NCI-H1930 (cell line): ENCODE measurements around the gene AGRP.

Experiments used
- DNase-seq, 2 experiments: peaks; one replicate each; lab custom pipeline; 2025; lab: John Stamatoyannopoulos, UW

Gene AGRP

GRCh38 chr16:67463059-67463458, 20.3 kb downstream of the AGRP start:
- DNase-seq = no peak

- DNase-seq = no peak
These were observed 21.1 kb downstream of the AGRP start for GRCh38 chr16:67462279-67462655.

DNA sequence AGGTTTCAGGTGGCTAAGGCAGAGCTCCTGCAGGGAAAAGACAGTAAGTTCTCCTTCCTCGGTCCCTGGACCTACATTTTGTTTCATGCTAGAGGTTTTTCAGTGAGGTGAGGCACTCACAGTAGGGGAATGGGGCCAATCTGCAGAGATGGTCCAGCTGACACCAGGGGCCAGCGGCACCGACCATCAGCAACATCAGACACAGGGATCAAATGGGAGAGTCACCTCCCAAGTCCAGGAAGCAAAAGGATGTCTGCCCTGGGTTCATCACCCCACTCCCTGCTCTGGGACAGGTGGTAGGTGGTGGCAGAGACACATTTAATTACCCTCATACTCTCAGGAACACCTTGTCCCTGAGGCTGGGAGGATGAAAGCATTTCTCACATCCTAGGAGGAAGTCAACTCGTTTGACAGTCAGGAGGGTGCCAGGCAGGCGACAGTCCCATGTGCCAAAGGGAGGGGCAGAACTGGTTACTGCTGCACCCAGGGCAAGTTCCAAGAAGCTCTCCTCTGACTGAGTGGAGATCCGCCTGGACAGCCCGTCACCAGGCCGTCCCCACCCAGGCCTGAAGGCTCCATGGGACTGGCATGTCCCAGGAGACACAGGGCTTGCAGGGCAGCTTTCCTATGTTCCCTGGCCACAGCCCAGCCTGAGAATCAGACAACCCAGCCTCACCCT, 21.6 kb downstream of the AGRP start:
- no peak for DNase-seq

DNA sequence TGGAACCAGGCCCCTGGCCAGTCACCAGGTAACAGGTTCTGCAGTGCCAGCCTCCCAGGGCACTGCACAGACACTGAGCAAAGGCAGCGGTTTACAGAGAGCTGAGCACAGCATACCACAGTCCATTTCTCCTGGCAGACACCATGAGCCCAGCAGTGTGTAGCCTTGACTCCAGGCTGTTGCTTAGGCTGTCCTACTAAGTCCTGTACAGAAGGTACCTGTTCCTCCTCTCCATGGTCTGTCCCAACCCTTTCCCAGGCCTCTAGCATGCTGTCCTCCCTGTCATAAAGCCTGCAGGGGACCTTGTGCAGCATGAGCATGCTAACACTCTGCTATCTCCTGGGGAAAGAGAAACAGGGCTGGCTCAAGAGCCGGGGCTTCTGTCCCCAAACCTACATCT, 22.4 kb downstream of the AGRP start:
- no peak for DNase-seq

GRCh38 chr16:67460168-67460567, 23.2 kb downstream of the AGRP start:
- no peak for DNase-seq

GRCh38 chr16:67459861-67460150, 23.5 kb downstream of the AGRP start:
- DNase-seq = no peak

GRCh38 chr16:67459066-67459860, 24.1 kb downstream of the AGRP start:
- no peak for DNase-seq

DNA sequence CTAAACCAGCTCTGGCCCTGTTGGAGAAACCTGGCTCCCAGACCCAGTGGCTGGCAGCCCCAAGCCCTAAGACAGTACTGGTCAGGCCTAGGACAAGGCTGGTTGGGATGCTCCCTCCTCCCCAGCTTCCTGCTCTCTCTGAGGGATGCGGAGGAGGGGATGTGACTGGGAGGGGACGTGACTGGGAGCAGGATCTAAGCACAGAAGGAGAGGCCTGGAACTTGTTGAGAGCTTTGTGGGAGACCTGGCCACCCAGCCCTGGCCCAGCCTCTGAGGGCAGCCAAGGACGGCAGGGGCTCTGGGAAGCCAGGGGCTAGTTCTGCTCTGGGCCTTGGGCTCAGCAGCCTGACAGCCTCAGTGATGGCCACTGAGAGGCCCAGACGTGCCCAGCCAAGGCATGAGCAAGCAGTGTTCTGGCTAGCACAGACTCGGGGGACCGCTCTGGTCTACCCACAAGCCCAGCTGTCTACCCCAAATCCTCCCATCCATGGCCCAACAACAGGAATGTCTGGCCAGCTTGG, 25.2 kb downstream of the AGRP start:
- DNase-seq = no peak

GRCh38 chr16:67457611-67458010, 25.7 kb downstream of the AGRP start:
- no peak for DNase-seq

GRCh38 chr16:67456391-67457081, 26.8 kb downstream of the AGRP start:
- DNase-seq = no peak

GRCh38 chr16:67454852-67455251, 28.5 kb downstream of the AGRP start:
- DNase-seq = no peak

DNA sequence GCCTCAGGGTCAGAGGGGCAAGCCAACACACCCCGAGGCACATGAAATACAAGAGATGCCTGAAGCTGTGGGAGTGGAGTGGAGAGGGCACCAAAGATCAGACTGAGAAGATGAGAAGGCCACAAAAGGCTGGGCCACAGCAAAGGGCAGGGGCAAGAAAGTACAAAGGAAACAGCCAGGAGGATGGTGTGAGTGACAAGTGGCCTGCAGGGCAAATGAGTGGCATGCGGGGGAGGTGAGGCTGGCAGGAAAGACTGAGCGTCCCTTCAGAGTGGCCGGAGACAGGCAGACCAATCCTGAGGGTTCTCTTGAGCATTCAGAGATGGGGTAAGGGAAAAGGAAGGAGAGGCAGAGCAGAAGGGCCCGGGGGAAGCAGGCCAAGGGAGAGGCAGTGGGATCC, 29.2 kb downstream of the AGRP start:
- DNase-seq = no peak

DNA sequence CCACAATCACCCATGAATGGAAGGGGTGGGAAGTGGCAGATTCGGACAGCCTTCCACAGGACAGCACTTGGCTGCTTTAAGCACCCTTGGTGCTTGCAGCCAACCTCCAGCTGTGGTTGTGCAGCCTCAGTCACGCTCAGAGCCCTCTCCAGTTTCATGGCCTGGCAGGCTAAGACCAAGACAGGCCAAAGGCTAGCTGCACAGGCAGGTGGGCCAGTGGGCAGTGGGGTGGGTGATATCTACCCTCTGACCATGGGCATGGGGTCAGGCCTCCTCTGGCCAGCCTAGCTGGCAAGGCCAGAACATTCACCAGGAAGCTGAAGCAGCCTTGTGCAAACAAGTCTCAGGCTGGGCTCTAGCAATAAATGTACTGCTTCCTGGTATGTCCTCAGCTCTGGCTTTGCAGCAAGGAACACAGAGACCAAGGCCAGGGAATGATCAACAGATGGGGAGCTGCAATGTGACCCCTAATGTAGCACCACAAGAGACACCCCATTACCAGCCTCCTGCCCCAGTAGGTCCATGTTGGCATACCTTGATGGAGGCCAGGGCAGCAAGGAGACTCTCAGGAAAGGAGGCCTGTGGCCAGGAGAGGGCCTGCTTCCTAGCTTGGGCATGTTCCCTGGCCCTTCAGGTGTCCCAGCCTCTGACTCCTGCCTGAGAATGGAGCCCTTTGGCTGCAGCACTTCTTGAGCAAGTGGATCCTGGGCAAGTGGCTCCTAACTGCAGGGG, 31.5 kb downstream of the AGRP start:
- no peak for DNase-seq

GRCh38 chr16:67451061-67451703, 32.2 kb downstream of the AGRP start:
- DNase-seq = no peak

DNA sequence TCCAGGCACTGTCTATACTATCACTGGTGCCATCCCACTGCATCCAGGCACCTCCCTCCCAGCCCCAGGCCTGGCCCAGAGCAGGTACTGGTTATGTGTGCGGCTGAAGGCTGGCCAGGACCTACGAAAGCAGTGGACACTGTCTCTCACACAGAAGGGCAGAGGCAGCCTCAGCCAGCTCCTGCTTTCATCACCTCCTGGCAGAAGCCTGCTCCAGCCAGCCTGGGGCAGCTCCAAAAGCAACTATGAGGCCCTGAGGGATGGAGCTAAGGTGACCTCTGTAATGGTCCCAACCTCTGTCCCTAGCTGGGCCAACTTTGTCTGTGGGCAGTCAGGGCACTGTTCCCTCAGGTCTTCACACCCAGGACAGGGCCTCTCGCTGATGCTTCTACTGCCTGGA, 33.6 kb downstream of the AGRP start:
- DNase-seq = no peak

DNA sequence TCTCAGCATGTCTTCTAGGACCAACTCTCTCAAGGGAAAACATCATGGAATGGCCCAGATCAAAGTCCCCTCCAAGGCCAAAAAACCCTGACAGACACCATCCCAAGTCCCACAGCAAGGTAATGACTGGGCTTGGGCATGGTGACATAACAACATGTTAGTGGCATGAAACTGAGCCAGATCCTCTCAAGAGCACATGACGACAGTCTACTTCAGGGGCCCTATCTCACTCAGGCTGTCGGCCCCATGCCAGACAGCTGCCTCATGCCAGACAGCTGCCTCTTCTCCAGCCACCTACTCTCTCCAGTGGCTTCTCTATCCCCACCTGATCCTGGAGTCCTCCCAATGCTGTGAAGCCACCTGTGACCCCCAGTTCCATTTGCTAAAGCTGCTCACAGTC, 34.0 kb downstream of the AGRP start:
- no peak for DNase-seq

DNA sequence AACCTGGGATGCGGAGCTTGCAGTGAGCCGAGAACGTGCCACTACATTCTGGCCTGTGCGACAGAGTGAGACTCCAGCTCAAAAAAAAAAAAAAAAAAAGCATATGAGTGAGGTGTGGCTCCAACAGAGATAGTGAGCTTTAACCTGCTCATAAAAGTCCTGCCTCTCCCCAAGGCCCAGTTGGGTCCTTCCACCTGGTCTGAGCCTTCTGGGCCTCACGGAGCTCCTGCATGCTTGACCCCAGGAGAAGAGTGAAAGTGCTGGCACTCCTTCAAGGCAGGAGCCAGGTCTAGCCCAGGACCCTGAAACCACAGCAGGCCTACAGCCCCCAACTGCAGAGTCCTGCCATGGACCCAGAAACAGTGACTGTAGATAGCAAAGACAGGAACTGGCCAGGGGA, 34.8 kb downstream of the AGRP start:
- DNase-seq = no peak

GRCh38 chr16:67447508-67448076, 35.8 kb downstream of the AGRP start:
- DNase-seq = peak in 1 of 2 experiments; percentile 1

DNA sequence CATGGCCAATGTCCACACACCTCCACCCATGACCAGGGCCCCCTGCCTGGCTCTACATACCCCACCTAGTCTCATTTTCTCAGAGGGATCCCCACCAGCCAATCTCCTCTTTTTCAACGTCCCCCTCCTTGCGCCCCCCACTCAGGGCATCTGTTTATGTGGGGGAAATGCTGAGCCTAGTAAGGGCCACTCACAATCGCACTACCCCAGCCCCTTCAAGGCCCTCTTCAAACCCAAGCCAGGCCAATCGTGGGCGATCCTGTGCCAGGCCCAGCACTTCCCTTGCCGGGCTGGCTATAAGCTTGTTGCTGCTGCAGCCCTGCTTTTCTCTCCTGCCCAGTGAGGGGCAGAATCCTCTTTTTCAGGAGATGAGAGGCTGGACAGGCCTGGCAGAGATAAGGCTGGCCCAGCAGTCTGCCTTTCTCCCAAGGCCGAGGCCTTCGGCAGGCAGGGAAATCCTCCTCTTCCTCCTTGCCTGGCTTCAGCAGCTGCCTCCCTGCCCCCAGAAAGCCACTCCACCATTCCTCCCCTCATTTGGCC, 36.3 kb downstream of the AGRP start:
- no peak for DNase-seq

DNA sequence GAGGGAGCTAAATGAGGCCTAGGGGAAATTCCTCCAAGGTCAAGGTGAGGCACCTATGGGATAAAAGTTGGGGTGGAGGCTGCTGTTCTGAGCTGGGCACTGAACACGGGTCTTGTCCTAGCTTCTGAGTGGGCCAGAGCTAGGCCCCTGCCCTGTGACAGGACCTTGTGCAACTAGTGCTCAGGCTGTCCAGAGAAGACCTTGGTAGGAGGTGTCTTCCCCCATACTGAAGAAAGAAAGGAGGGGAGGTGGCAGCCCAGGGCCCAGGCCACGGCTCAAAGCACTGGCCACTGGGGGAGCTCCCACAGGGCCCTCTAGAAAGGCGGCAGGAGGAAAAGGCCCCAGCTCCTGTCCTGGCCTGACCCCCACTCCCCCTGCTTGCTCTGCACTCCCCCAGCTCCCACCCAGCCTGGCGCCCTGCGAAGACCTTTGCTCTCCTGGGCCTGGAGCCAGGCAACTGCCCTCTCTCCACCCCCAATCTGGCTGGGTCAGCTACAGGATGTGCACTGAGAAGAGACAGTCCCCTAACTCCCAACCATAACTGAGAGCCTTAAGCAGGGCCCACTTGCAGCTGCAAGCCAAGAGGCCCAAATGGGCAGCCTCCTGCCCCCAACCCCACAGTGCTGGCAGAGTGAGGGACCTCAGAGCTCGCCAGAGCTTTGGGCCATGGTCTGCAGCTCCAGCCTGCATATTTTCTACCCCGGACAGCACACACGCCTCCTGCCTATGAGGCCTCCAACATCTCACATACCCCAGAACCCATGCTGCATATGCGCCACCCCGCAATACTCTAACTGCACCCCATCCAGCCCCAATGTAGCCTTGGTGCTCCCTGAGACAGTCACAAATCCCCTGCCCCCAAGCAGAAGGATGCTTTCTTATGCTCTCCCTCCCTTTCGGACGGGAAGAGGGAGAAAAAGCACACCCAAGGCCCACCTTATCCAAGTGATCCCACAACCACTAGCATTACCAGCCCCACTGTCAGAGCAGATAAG, 37.1 kb downstream of the AGRP start:
- DNase-seq = no peak
